ENCODE data around the gene BCL6.

- no peak for TF ChIP-seq LEF1 (IDR thresholded peaks at IDR 0.05; ENCODE audit: borderline replicate concordance)
- TF ChIP-seq ELF4 (IDR thresholded peaks at IDR 0.05): no peak
- no peak for TF ChIP-seq SUZ12 (IDR thresholded peaks at IDR 0.05)
- TF ChIP-seq FOXM1 (IDR thresholded peaks at IDR 0.05; ENCODE audit: borderline replicate concordance): no peak
These were observed 2.8 kb upstream of the BCL6 start for GRCh38 chr3:187748050-187748481.
